OCI-LY7 (cell line): ENCODE data around the gene GIPC2. TPM values are rescaled to one million over a fixed set of nuclear protein-coding genes. Genes with fewer than 3 reads are reported as not detected.

Experiments used
- BruUV-seq: library from RNA; stranded (reverse); fragments of 400-500 nt; replicated peaks from 2 replicates; lab custom pipeline; 2021; lab: Mats Ljungman, UMichigan
- CTCF ChIA-PET: fragments of 300-600 bp; sonication (Branson Sonifier 250); formaldehyde crosslinking; loops from one replicate; lab custom pipeline; 2022; ENCODE audit warnings: antibody characterized with exemption; ENCODE audit not compliant: unreplicated experiment; lab: Charles Lee
- POLR2A ChIA-PET: fragments of 300-600 bp; sonication (Branson Sonifier 250); formaldehyde crosslinking; loops from one replicate; lab custom pipeline; 2022; ENCODE audit warnings: antibody characterized with exemption; lab: Charles Lee
- DNase-seq: peaks from one replicate; pipeline ENCODE4 v3.0.0-alpha.2; 2015; ENCODE audit warnings: low spot score
- H2AFZ ChIP-seq: fragments of 200-600 bp; sonication (generic), shearing (Covaris generic); 2 replicates; pipeline ENCODE4 v1.6.1; 2014; ENCODE audit warnings: mild to moderate bottlenecking, antibody characterized with exemption, low read length, moderate library complexity
- H3K27ac ChIP-seq: fragments of 200-600 bp; sonication (generic); 2 replicates; pipeline ENCODE4 v1.5.1; 2014; ENCODE audit warnings: mixed run types, low read depth, mild to moderate bottlenecking, moderate library complexity, low read length, inconsistent platforms; ENCODE audit not compliant: poor library complexity, severe bottlenecking
- H3K36me3 ChIP-seq: fragments of 200-600 bp; sonication (generic); 2 replicates; pipeline ENCODE4 v1.6.1; 2014; ENCODE audit warnings: mild to moderate bottlenecking, antibody characterized with exemption, low read length, moderate library complexity, mixed read lengths; ENCODE audit not compliant: insufficient read depth
- H3K4me1 ChIP-seq: fragments of 200-600 bp; sonication (generic); 2 replicates; pipeline ENCODE4 v1.5.1; 2014; ENCODE audit warnings: mild to moderate bottlenecking, low read length; ENCODE audit not compliant: insufficient read depth, poor library complexity, severe bottlenecking
- H3K4me2 ChIP-seq: fragments of 200-600 bp; sonication (generic); 2 replicates; pipeline ENCODE4 v1.6.1; 2014; ENCODE audit warnings: mild to moderate bottlenecking, low read length
- H3K4me3 ChIP-seq: fragments of 200-600 bp; sonication (generic); 2 replicates; pipeline ENCODE4 v1.5.1; 2014; ENCODE audit warnings: mild to moderate bottlenecking, low read depth, low read length; ENCODE audit not compliant: poor library complexity, severe bottlenecking
- H3K79me2 ChIP-seq: fragments of 200-600 bp; sonication (generic); 2 replicates; pipeline ENCODE4 v1.6.1; 2016; ENCODE audit warnings: low read depth, mild to moderate bottlenecking, low read length, moderate library complexity, mixed read lengths; ENCODE audit not compliant: insufficient read depth
- H3K9me2 ChIP-seq: fragments of 200-600 bp; sonication (generic); 2 replicates; pipeline ENCODE4 v1.6.1; 2016; ENCODE audit warnings: mild to moderate bottlenecking, low read length, mixed read lengths; ENCODE audit not compliant: insufficient read depth
- H3K9me3 ChIP-seq: fragments of 200-600 bp; sonication (generic); 2 replicates; pipeline ENCODE4 v1.6.1; 2014; ENCODE audit warnings: mild to moderate bottlenecking, mixed run types, low read length, mixed read lengths
- H4K20me1 ChIP-seq: fragments of 200-600 bp; sonication (generic); 2 replicates; pipeline ENCODE4 v1.6.1; 2014; ENCODE audit warnings: mild to moderate bottlenecking, antibody characterized with exemption, low read length, moderate library complexity, mixed read lengths; ENCODE audit not compliant: insufficient read depth
- CTCF ChIP-seq: fragments of 200-600 bp; sonication (generic); conservative IDR thresholded peaks from 2 replicates; pipeline ENCODE4 v1.5.1; 2014; ENCODE audit warnings: mild to moderate bottlenecking, antibody characterized with exemption, low read length, moderate library complexity, mixed read lengths
- EZH2phosphoT487 ChIP-seq: fragments of 200-600 bp; sonication (generic); IDR thresholded peaks from 2 replicates; pipeline ENCODE4 v1.6.1; 2018; ENCODE audit warnings: low read depth, borderline replicate concordance, mild to moderate bottlenecking, mixed run types, antibody characterized with exemption, low read length, moderate library complexity, mixed read lengths
- intact Hi-C: fragments of 100-400 bp; cut with micrococcal nuclease; formaldehyde crosslinking; loops from one replicate; pipeline ENCODE4 v1.10.0; 2022; ENCODE audit not compliant: unreplicated experiment
- total RNA-seq, 2 experiments: library from RNA; depleted of rRNA in 1 of 2; stranded (reverse); fragments of >200 nt in 1 of 2; shearing (Covaris generic) in 1 of 2; gene quantifications; 2 replicates each; pipeline ENCODE4 v1.2.3, GENCODE V29; 2014 to 2022

The GIPC2 gene
- total RNA-seq, 2 experiments from 2014 or later, result not detected

GRCh38 chr1:78086697-78087096, 40.9 kb downstream of the GIPC2 start:
- BruUV-seq, result no TSS peak

GRCh38 chr1:78088015-78088414, 42.2 kb downstream of the GIPC2 start:
- no peak overlapping the region for H3K27ac ChIP-seq
- H3K9me2 ChIP-seq, result no peaks in the 10 kb centered on the region
- no peaks in the 10 kb centered on the region for H3K4me1 ChIP-seq
- BruUV-seq, result no TSS peak
- no peak overlapping the region for H2AFZ ChIP-seq
- no peaks in the 10 kb centered on the region for H3K9me3 ChIP-seq
- POLR2A ChIA-PET, result interaction anchor here (0.7 to 1.2 kb wide), 2 partner anchors 10 to 607 kb away, joined by 3 read pairs; no protein-coding TSS in a partner anchor
- TF ChIP-seq EZH2phosphoT487, result no peak
- TF ChIP-seq CTCF, result no peak
- CTCF ChIA-PET, result no interaction called here
- no peaks in the 10 kb centered on the region for H3K36me3 ChIP-seq
- intact Hi-C loops, result no loop called here
- no peaks in the 10 kb centered on the region for H4K20me1 ChIP-seq
- H3K4me3 ChIP-seq, result no peak overlapping the region
- H3K79me2 ChIP-seq, result no peaks in the 10 kb centered on the region
- no peak overlapping the region for H3K4me2 ChIP-seq
- DNase-seq, result no peak

More at GRCh38 chr1:78086697-78087096, 40.9 kb downstream of the GIPC2 start:
- Histone ChIP-seq H4K20me1 (no peaks in the 10 kb centered on the region), H3K9me3 (no peaks in the 10 kb centered on the region), H3K4me2 (no peak overlapping the region), H3K4me1 (no peaks in the 10 kb centered on the region), H3K9me2 (no peaks in the 10 kb centered on the region), H3K79me2 (no peaks in the 10 kb centered on the region), H3K27ac (no peak overlapping the region), H3K4me3 (no peak overlapping the region), H3K36me3 (no peaks in the 10 kb centered on the region), H2AFZ (no peak overlapping the region)
- DNase-seq, result no peak
- POLR2A ChIA-PET, result interaction anchor here (0.6 to 1.2 kb wide), 2 partner anchors 9 to 1598 kb away, joined by 3 read pairs; no protein-coding TSS in a partner anchor
- CTCF ChIA-PET, result no interaction called here
- no peak for TF ChIP-seq EZH2phosphoT487
- no peak for TF ChIP-seq CTCF
- intact Hi-C loops, result no loop called here

GRCh38 chr1:78088486-78088885, 42.7 kb downstream of the GIPC2 start:
- H3K9me2 ChIP-seq, result no peaks in the 10 kb centered on the region
- ChIA-PET POLR2A (interaction anchor here (0.7 kb wide), 1 partner anchor 607 kb away, joined by 3 read pairs; no protein-coding TSS in a partner anchor), CTCF (no interaction called here)
- intact Hi-C loops, result no loop called here
- no peak overlapping the region for H3K4me2 ChIP-seq
- TF ChIP-seq CTCF, result no peak
- no peak for TF ChIP-seq EZH2phosphoT487
- no peaks in the 10 kb centered on the region for H3K79me2 ChIP-seq
- H3K9me3 ChIP-seq, result no peaks in the 10 kb centered on the region
- no peaks in the 10 kb centered on the region for H3K36me3 ChIP-seq
- H3K27ac ChIP-seq, result no peak overlapping the region
- H4K20me1 ChIP-seq, result no peaks in the 10 kb centered on the region
- H2AFZ ChIP-seq, result no peak overlapping the region
- no peak for DNase-seq
- no TSS peak for BruUV-seq
- H3K4me3 ChIP-seq, result no peak overlapping the region
- no peaks in the 10 kb centered on the region for H3K4me1 ChIP-seq
